ENCODE measurements around the gene RNFT2.
"Not testable (repeated sequence)": the region's sequence is repeated elsewhere in the genome, so short reads cannot be mapped to it uniquely, and the experiment has no call there.

RNFT2 gene

DNA sequence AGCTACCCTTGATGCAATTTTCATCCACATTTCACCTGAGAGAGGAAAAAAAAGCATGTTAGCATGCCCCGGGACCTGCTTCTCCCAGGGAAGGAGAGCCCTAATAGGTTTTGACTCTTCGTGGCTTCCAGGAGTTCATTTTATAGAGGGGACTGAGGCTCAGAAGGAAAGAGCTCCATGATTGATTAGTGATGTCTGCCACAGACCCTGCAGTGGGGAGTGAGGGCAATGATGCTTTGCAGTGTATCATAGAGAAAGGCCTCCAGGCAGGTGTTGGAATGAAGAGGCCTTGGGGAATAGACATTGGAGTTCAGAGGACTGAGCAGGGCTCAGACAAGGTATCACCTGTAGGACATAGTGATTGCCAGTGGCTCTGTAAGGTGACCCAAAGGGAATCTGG lies 41.5 kb downstream of the RNFT2 start:
- TF ChIP-seq, protein P1, sequence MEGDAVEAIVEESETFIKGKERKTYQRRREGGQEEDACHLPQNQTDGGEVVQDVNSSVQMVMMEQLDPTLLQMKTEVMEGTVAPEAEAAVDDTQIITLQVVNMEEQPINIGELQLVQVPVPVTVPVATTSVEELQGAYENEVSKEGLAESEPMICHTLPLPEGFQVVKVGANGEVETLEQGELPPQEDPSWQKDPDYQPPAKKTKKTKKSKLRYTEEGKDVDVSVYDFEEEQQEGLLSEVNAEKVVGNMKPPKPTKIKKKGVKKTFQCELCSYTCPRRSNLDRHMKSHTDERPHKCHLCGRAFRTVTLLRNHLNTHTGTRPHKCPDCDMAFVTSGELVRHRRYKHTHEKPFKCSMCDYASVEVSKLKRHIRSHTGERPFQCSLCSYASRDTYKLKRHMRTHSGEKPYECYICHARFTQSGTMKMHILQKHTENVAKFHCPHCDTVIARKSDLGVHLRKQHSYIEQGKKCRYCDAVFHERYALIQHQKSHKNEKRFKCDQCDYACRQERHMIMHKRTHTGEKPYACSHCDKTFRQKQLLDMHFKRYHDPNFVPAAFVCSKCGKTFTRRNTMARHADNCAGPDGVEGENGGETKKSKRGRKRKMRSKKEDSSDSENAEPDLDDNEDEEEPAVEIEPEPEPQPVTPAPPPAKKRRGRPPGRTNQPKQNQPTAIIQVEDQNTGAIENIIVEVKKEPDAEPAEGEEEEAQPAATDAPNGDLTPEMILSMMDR (IDR thresholded peaks at IDR 0.05; ENCODE audit: extremely low read depth, missing control alignments): no peak
- DNase-seq (ENCODE audit: low spot score): no peak

DNA sequence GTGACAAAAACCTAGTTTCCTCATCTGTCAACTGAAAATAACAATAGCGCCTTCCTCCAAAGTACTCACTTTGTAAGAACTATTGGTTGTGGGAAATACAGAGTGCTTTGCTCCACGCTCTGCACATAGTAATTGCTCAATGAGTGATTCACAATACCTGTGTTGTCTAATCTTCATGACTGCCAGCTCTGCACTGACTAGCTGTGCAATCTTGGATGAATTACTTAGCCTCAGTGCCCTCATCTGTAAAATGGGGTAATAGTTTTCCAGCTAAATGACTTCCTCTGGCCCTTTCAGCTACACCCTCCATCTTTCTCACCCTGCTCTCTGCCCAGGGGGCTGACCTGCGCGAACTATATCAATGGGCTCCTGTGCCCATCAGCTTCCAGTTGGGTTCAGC lies 42.8 kb downstream of the RNFT2 start:
- TF ChIP-seq, protein P1 (IDR thresholded peaks at IDR 0.05; ENCODE audit: extremely low read depth, missing control alignments): no peak
- DNase-seq (ENCODE audit: low spot score): no peak

DNA sequence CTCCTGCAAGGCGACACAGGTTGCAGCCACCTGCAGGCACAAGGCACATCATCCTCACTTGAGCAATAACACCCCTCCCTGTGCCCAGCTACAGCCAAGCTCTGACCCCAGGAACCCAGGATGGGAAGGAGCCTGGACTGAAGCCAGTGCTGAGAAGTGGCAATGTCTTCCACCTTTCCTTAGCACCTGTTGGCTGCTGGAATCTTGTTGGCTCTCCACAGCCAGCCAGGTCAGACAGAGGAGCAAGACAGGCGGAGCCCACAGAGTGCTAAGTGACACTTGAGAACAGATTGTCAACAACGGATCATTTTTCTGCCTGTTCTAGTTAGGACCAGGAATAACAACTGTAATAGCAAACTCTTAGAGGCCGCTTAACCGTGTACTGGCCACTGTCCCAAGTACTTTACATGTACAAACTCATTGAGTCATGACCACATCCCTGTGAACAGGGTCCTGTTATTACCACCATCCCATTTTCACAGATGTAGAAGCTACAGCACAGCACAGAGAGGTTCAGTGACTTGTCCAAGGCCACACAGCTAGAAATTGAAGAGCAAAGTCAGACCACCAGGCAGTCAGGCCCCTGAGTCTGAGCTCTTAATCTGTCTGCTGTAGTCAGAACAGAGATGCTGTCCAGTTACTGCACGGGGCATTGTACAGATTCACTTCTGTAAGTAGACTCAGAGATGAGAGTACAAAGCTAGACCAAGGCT lies 45.6 kb downstream of the RNFT2 start:
- no peak for DNase-seq (ENCODE audit: low spot score)
- TF ChIP-seq, protein P1 (IDR thresholded peaks at IDR 0.05; ENCODE audit: extremely low read depth, missing control alignments): no peak

GRCh38 chr12:116784238-116784612 lies 46.1 kb downstream of the RNFT2 start:
- DNase-seq (ENCODE audit: low spot score): no peak
- TF ChIP-seq, protein P1 (IDR thresholded peaks at IDR 0.05; ENCODE audit: extremely low read depth, missing control alignments): no peak

- not testable (repeated sequence) for DNase-seq (ENCODE audit: low spot score)
Observed at GRCh38 chr12:116789562-116789961, 51.4 kb downstream of the RNFT2 start.

- TF ChIP-seq, protein P1 (IDR thresholded peaks at IDR 0.05; ENCODE audit: extremely low read depth, missing control alignments): no peak
- no peak for DNase-seq (ENCODE audit: low spot score)
Observed at GRCh38 chr12:116790066-116790465, 52.0 kb downstream of the RNFT2 start.

DNA sequence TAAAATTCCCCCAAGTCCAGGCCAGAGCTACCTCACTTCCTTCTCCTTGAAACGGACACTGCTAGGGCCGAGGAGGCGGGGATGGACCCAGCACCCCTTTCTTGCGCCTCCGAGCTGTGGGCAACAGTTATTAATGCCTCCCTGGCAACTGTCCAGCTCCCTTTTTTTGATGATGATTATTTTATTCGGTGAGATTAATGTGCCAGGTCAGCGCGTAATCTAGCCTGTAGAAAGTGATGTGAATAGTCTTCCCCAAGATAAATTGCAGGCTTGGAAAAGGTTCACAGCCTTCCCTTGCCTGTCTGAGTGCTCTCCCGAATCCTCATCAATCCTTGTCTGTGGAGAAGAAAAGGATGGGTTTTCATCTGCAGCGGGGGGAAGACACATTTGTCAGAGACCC lies 54.3 kb downstream of the RNFT2 start:
- DNase-seq (ENCODE audit: low spot score): no peak
- TF ChIP-seq, protein P1 (IDR thresholded peaks at IDR 0.05; ENCODE audit: extremely low read depth, missing control alignments): no peak

- TF ChIP-seq, protein P1 (IDR thresholded peaks at IDR 0.05; ENCODE audit: extremely low read depth, missing control alignments): no peak
- DNase-seq (ENCODE audit: low spot score): no peak
Observed at GRCh38 chr12:116794725-116795124, 56.6 kb downstream of the RNFT2 start.
